Activated T-cell treated with anti-CD3 and anti-CD28 coated beads for 48 hours (primary cell): Measurements from ENCODE around the gene MCF2L.

Experiments used
- DNase-seq: peaks from one replicate; pipeline ENCODE4 v3.0.0-alpha.2; 2020; ENCODE audit warnings: low read depth

MCF2L gene

DNA sequence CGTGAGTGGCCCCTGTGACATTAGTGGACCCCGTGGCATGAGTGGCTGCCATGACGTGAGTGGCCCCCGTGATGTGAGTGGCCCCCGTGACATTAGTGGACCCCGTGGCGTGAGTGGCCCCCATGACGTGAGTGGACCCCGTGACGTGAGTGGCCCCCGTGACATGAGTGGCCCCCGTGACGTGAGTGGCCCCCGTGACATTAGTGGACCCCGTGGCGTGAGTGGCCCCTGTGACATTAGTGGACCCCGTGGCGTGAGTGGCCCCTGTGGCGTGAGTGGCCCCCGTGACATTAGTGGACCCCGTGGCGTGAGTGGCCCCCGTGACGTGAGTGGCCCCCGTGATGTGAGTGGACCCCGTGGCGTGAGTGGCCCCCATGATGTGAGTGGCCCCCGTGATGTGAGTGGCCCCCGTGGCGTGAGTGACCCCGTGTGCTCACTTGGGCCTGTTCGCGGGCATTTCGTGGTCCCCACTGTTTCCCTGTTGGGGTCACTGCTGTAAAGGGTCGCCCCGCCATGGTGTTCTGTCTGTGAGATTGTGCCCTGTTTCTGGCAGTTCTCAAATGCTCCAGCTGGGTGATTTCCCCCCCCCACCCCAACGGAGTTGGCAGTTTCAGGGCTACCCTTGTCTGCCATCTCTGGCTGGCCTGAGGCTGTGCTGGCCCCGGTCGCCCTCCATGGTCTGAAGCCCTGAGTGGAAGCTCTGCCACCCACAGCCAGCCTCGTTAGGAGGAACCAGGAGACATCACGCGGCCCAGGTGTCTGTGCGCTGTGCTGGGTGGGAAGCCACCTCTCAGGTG lies 64.2 kb downstream of the MCF2L start:
- no peak for DNase-seq

DNA sequence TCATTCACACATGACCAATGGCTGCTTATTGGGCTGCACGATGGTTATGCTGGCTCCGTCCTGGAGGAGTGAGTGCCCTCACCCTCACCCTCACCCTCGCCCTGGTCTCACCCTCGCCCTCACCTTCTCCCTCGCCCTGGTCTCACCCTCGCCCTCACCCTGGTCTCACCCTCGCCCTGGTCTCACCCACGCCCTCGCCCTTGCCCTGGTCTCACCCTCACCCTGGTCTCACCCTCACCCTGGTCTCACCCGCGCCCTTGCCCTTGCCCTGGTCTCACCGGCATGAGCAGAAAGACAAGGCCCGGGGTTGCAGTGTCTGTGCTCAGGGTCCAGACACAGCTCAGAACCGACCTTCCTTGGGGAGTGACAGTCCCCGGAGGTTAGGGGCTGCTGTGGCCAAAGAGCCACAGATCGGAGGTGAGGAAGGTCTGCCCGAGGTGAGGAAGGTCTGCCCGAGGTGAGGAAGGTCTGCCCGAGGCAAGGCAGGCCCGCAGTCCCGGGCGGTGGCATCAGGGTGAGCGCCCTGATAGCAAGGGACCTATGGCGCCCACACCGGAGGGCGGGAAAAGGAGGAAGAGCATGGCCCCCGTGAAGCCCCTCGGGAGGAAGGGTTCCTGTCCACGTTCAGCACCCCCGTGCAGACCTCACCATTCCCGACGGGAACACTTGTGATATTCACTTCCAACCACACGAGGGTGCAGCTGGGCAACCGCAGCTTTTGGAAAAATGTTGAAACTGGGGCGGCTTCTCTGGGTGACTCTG lies 65.6 kb downstream of the MCF2L start:
- DNase-seq, result no peak

DNA sequence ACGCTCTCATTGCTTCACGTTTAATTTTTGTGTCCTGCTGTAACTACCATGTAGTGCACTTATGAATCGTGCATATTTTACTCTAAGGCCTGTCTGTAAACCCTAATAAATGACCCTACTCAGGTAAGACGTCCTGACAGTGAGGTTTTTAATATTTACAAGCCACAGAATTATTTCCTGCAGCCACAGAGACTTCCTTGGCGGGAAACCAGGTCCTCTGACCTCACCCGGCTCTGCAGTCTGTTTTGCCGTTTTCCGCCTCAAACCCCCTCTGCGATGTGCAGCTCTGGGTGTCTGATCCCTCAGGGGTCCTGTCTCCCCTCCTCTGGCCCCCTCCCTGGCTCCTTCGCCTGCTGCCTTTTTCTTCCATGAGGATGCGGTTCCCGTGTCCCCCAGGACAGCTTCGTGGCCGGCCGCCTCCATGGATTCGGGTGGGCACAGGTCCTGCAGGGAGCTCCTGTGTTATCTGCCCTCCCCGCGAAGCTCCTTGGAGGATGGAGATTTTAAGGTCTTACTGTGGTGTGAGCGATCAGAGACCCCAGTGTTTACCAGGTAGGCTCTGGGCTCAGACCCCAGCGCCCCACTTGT lies 66.3 kb downstream of the MCF2L start:
- no peak for DNase-seq

DNA sequence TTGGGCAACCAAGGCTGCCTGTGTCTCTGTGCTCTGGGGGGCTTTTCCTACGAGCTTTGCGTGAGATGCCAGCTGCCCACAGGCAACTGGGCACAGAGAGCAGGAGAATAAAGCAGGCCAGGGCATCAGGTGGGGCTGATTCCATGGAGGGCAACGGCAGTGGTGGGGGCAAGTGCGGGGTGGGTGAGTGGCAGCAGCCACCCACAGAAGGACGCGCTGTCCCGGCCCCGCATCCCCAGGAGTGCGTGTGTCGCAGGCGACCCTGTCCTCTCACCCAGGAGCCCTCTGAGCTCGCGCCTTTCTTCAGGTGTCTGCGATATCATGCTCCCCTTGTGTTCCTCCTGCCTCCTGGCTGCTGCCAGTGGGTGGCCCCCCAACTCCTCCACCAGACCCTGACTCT lies 67.4 kb downstream of the MCF2L start:
- no peak for DNase-seq

DNA sequence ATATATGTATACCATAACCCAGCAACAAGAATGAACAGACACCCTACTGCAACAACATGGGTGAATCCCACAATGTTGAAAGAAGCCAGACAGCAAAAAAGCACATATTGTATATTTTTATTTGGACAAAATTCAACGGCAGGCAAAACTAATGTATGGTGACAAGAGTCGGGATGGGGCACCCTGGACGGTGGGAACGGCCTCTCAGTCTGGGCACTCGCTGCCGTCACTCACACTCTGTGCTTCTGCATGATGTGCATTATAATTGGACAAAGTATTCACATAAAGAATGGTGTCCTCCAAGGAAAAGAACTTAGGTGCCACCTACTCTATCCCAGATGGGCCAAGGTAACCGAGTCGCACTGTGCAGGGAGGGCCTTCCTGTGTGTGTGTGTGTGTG lies 71.0 kb downstream of the MCF2L start:
- no peak for DNase-seq

DNA sequence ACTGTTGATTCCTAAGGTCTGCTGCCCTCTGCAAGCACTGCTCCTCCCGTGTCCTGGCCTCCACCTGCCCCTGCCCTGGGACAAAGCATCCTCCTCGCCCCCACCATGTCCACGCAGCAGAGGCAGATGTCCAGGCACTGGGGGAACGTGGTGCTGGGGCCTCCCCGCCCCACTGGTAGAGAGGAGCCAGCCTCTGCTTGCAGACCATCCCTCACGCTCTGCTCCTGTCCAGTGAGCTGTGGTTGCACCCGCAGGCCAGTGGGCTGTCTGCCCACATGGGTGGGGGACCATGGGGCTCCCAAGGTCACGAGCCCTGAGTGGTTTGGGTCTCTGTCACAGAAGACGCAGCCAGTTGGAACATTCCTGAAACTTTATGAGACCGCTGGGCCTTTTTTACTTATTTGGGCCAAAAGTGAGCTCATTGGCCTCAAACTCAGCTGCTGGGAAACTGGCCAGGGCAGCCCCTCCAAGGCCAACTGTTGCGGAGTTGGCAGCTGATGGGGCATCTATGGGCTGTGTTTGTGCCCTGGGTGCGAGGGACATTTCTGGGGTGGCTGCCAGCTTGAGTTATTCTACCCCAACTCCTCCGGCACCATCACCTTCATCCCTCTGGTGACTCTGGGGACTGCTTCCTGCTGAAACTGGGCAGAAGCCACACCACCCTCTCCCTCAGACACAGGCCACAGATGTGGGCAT lies 71.7 kb downstream of the MCF2L start:
- no peak for DNase-seq

DNA sequence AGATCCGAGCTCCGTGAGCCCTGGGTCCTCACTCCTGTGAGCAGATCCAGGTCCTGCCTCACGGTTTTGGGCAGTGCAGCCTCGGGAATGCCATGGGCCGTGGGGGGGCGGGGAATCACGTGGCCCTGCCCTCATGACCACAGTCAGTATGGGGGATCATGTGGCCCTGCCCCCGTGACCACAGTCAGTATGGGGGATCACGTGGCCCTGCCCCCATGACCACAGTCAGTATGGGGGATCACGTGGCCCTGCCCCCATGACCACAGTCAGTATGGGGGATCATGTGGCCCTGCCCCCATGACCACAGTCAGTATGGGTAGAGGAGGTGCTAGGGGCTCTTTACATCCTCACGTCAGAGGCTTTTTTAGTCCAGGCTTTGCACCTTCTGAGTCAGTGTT lies 72.3 kb downstream of the MCF2L start:
- no peak for DNase-seq

DNA sequence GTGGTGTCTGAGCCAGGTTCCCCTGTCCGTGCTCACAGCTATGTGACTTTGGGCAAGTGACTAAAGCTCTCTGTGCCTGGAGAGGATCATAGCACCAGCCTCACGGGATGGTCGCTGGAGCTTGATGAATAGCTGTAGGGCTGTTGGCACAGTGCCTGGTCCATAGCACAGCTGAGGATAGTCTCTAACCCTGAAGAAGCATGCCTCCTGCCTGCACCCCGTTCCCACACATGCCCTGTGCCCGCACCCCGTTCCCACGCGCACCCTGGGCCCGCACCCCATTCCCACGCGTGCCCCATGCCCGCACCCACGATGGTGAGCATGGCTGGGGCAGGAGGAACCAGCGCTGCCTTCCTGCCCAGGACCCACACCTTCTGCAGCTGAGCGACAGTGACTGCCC lies 72.9 kb downstream of the MCF2L start:
- DNase-seq, result no peak

DNA sequence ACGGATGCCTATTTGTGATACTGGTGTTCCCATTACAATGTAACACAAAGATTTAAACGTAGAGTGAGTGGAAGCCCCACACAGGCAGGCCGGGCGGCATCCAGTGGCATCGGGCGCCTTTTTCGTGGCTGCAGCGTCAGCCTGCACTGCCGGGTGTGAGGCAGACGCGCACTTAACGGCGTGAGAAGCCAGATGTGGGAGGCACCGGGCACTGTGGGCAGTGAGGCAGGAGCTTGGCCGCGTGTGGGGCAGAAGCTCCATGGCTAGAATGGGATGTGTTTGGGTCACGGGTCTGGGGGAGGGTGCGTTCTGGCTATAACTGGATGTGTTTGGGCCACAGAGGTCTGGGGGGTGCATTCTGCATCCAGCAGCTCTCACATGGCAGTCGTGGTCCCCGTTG lies 73.4 kb downstream of the MCF2L start:
- no peak for DNase-seq

DNA sequence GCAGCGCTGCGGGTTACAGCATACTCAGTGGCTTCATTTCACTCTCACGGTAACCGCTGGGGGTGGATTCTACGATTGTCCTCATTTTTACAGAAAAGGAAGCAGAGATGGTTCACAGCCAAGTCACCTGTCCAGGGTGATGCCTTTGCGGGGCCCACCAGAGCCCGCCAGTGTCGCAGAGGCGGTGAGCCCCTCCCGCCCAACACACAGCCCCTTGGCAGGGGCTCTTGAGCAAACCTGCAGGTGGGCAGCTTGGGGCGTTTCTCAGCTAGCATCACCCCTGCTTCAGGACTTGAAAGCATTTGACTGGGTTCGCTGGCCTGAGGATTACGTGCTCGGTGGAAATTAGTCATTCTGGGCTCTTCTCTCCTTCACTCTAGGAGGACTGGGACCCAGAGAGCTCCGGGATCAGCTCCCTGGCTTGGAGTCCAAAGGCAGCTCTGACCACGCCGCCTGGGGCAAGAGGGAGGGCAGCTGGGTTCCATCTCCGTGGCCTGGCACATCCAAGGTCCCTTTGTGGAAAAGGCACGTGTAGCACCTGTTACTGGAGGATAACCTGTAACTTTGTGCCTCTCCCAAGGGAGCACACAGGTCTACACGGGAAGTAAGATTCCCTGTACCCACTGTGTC lies 74.1 kb downstream of the MCF2L start:
- DNase-seq, result no peak

DNA sequence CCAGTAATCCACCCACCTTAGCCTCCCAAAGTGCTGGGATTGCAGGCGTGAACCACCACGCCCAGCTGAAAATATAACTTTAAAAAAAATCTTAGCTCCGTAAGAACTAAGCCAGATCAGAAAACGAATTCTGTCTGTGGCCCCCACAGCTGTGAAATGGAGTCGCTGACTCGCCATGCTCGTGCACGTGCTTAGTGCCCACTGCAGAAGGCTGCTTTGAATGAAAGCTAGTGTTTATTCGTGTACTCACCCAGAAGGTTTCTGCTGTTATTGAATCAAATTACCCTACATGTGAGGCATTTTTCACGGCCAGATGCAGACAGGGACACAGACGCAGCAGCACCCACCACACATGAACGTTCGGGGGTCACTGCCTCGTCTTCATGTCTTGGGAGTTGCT lies 74.9 kb downstream of the MCF2L start:
- DNase-seq, result no peak

DNA sequence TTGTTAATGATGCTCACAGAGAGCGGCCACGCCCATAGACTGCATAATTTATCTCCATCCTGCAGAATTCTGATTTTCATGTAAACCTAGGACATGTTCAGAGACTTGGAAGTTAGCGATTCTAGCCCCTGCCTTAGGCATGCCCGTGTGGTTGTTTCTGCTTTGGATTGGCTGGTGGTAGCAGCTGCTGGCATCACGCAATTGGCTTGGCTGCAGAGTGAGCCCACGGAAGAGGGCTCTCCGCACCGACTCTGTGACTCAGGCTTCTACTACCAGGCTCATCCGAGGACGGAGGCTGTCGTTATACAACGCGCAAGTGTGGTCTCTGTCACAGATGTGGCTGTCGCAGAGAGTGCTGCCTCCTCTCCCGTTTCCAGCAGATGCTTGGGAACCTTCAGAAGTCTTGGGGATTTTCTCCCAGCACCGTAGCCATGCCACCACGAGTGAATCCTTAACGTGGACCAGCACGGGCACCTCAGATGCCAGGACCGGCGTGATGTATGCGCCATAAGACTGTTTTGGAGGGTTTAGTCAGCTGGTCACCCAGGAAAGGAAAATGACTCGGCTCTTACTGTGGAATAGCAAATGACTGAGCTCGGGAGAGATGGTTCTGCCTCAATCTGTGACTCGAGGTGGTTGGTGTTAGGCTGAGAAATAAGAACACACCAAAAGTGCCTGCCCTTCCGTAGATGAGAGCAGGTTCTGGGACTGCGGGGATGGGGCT lies 75.5 kb downstream of the MCF2L start:
- no peak for DNase-seq

DNA sequence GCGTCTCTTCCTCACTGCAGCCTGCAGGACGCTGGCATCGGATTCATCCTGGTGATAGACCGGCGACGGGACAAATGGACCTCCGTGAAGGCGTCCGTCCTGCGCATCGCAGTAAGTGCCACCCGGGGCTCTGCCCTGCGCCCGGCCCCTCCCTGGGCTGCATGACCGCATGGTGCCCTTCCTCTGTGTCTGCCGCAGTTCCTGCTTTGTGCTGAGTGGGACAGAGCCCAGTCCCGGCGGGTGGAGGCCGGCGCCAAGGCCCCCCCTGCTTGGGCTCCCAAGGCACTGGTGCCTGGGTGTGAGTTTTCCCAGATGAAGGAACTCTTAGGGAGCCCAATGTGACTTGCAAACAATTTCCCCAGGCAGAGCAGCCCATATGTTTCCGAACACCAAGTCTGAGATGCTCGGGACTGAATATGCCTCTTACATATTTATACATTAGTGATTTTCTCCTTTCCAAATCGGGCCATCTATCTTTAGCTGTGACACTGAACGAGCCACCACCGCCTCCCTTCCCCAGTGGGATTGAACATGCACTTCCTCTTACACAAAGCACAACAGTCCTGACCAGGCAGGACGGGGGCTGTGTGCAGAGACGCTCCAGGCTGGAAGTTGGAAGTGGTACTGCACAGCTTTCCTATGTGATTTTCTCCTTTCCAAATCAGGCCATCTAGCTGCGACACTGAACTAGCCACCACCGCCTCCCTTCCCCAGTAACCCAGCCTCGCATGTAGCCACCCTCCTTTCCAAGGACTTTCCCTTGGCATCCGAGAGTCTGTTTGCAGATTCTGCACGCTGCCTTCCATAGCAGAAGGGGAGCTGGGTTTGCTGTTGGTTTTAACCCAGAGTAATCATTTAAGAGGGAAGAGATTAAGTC lies 76.5 kb downstream of the MCF2L start:
- DNase-seq, result no peak

DNA sequence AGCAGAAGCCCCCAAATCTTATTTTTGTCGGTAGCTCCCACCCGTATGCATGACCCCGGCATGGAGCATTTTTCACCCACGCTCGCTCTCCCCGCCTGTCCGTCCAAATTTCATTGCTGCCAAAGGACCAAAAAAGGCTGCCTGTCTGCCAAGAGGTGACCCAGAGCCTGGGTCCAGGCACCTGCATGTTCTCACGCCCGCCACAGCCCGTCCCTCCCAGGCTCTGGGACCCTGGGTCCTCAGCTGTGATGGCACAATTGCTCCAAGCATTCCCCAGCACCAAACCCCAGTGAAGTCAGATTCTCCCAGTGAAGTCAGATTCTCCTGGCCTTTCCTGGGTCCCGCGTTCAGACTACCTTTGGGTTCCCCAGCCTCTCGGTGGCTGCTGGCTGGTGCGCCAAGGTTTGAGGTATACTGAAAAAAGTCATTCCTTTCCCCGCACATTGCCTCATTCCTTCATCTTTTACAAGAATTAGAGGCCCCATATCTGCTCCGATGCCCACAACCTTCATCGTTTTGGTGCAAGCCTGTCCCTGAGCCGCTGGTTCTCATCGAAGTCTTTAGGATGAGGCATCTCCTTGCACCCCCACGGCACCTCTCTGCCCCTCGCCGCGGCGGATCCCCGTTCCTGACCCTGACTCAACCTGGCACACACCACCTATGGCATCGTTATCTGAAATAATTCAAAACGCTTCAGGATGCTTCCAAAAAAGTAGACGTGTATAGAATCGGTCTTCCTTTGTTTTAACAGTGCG lies 77.3 kb downstream of the MCF2L start:
- DNase-seq, result no peak

DNA sequence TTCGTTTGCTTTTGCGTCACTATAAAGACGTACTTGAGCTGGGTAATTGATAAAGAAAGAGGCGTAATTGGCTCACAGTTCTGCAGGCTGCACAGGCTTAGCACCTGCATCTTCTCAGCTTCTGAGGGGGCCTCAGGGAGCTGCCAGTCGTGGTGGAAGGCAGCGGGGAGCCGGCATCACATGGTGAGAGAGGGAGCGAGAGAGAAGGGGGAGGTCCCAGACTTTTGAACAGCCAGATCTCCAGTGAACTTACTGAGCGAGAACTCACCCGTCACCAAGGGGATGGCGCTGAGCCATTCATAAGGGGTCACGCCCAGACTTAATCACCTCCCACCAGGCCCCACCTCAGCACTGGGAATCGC lies 77.8 kb downstream of the MCF2L start:
- DNase-seq, result no peak

DNA sequence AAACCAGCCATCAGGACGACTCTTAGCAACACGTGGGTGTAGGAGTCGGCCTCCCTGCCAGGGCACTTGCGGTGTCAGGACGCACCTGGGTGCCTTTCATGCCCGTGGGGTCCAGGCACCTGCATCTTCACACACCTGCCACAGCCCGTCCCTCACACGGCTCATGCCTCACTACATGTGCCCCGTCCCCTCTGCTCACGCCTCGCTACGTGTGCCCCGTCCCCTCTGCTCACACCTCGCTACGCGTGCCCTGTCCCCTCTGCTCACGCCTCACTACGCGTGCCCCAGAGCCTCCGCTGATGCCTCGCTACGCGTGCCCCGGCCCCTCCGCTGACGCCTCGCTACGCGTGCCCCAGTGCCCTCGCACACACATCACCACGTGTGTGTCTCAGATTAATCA lies 78.6 kb downstream of the MCF2L start:
- no peak for DNase-seq

DNA sequence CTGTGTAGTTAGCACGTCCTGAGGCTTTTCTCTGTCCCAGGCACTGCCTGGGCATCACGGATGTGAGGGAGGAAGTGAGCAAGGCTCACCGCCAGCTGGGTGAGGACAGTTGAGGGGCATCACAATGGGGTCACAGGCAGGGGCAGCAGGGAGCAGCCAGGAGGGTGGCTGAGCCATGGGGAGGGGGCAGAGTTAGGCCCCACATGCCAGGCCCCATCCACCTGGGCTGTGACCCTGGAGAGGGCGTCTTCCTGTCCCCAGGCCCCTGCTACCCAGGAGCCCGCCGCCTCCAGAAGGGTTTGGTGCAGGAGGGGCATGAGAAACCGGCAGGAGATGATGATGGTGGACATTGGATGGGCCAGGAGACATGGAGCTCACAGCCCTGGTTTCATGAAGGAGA lies 79.8 kb downstream of the MCF2L start:
- no peak for DNase-seq

DNA sequence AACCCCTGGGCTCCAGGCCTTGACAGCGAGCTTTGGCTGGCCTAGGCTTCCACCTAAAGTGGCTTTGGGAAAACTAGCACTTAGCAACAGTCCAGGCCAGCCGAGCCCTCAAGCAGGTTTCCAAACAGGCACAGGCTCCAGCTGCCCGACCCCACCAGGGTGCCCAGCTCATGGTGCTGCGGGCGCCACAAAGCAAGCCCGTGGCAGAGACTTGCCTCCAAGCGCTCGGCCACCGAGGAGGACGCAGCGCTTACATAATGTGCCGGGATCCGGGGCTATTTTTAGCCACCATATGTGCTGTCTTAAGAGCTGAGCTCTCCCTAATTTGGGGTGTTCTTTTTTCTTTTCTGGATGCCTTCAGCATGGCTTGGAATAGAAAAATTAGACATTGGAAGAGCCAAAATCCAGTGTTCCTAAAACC lies 80.5 kb downstream of the MCF2L start:
- no peak for DNase-seq

DNA sequence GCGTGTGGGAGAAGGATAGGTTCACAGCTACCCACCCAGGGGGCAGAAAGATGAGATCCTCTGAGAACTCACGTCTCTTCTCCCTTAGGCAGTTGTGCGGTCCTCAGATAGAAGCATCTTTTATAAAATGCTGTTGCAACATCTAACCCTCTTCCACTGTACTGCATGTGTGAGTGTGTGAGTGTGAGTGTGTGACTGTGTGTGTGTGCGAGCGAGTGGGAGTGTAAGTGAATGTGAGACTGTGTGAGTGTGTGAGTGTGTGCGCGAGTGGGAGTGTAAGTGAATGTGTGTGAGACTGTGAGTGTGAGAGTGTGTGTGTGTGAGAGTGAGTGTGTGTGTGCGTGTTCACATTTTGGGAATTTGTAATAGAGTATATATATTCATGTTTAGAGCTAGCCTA lies 81.0 kb downstream of the MCF2L start:
- no peak for DNase-seq
